H1 (cell line): Measurements from ENCODE around the gene THOC5. TPM values are rescaled to one million over a fixed set of nuclear protein-coding genes. Genes with fewer than 3 reads are reported as not detected.

Experiments
- CTCF ChIA-PET: fragments of 300-600 bp; sonication (Branson Sonifier 250); formaldehyde crosslinking; loops from one replicate; lab custom pipeline; 2021; ENCODE audit not compliant: partially characterized antibody; lab: Charles Lee
- POLR2A ChIA-PET: fragments of 300-600 bp; sonication (Branson Sonifier 250); formaldehyde crosslinking; loops from one replicate; lab custom pipeline; 2021; ENCODE audit warnings: inconsistent platforms; ENCODE audit not compliant: partially characterized antibody; lab: Charles Lee
- DNase-seq, 2 experiments: peaks; one replicate each; pipeline versions ENCODE4 v3.0.0 to v3.0.0-alpha.2; 2010 to 2022; ENCODE audit warnings: low spot score in 2 of 2, low read depth in 1 of 2, mixed read lengths in 1 of 2
- FAIRE-seq: peaks from 2 replicates; lab custom pipeline; 2011; peaks lifted over from hg19 to GRCh38; lab: Jason Lieb, UNC
- H2AFZ ChIP-seq: 2 replicates; pipeline ENCODE4 v1.8.1; 2012; ENCODE audit warnings: low read length, inconsistent platforms
- H2AK5ac ChIP-seq: 2 replicates; pipeline ENCODE4 v1.6.1; 2013; ENCODE audit warnings: low read depth, low read length
- H2BK120ac ChIP-seq: replicated peaks from 2 replicates; pipeline ENCODE3; 2013; ENCODE audit warnings: low read depth, low read length, inconsistent platforms
- H2BK12ac ChIP-seq: 2 replicates; pipeline ENCODE4 v1.6.1; 2013; ENCODE audit warnings: low read depth, low read length
- H2BK15ac ChIP-seq: 2 replicates; pipeline ENCODE4 v1.6.1; 2013; ENCODE audit warnings: low read length
- H2BK20ac ChIP-seq: 2 replicates; pipeline ENCODE4 v1.6.1; 2013; ENCODE audit warnings: low read length
- H2BK5ac ChIP-seq: 2 replicates; pipeline ENCODE4 v1.6.1; 2013; ENCODE audit warnings: low read depth, low read length
- H3K14ac ChIP-seq: 2 replicates; pipeline ENCODE4 v1.6.1; 2013; ENCODE audit warnings: inconsistent platforms; ENCODE audit not compliant: insufficient read length
- H3K18ac ChIP-seq: 2 replicates; pipeline ENCODE4 v1.6.1; 2013; ENCODE audit warnings: low read length; ENCODE audit errors: extremely low read depth
- H3K23ac ChIP-seq: 2 replicates; pipeline ENCODE4 v1.6.1; 2013; ENCODE audit warnings: inconsistent platforms; ENCODE audit not compliant: insufficient read length
- H3K23me2 ChIP-seq: 2 replicates; pipeline ENCODE4 v1.6.1; 2013; ENCODE audit warnings: low read depth, low read length
- H3K27ac ChIP-seq: 2 replicates; pipeline ENCODE4 v1.6.1; 2011; ENCODE audit warnings: low read depth, low read length, inconsistent platforms
- H3K27me3 ChIP-seq, 4 experiments: replicated peaks in 1 of 4; 1 replicate in 1 of 4; 2 replicates in 3 of 4; pipeline versions ENCODE4 v1.6.1 to v1.8.1; 2011 to 2013; ENCODE audit warnings: low read length in 3 of 4, mild to moderate bottlenecking in 3 of 4, inconsistent platforms in 2 of 4, mixed read lengths in 2 of 4, moderate library complexity in 1 of 4; ENCODE audit not compliant: control insufficient read depth in 3 of 4, insufficient read depth in 3 of 4; ENCODE audit errors: extremely low read depth in 1 of 4
- H3K36me3 ChIP-seq, 4 experiments: 2 replicates each; pipeline versions ENCODE4 v1.6.1 to v1.8.1; 2011 to 2013; ENCODE audit warnings: mild to moderate bottlenecking in 4 of 4, low read length in 3 of 4, moderate library complexity in 2 of 4, control low read depth in 1 of 4, inconsistent platforms in 1 of 4; ENCODE audit not compliant: insufficient read depth in 4 of 4, control insufficient read depth in 2 of 4
- H3K4ac ChIP-seq: replicated peaks from 2 replicates; pipeline ENCODE3; 2013; ENCODE audit warnings: low read length, low read depth, mixed read lengths, inconsistent platforms; ENCODE audit not compliant: insufficient read length
- H3K4me1 ChIP-seq, 4 experiments: replicated peaks in 1 of 4; 1 replicate in 1 of 4; 2 replicates in 3 of 4; pipeline versions ENCODE4 v1.6.1 to v1.8.1; 2011 to 2013; ENCODE audit warnings: low read length in 3 of 4, inconsistent platforms in 2 of 4, mixed read lengths in 1 of 4; ENCODE audit not compliant: insufficient read depth in 4 of 4, control insufficient read depth in 3 of 4
- H3K4me2 ChIP-seq, 2 experiments: 2 replicates each; pipeline versions ENCODE4 v1.6.1 to v1.8.1; 2011 to 2013; ENCODE audit warnings: low read depth in 2 of 2, low read length in 2 of 2, control low read depth in 1 of 2, inconsistent platforms in 1 of 2, mild to moderate bottlenecking in 1 of 2; ENCODE audit not compliant: insufficient read depth in 1 of 2
- H3K4me3 ChIP-seq, 4 experiments: fragments of 200-600, 300-600 bp in 1 of 4; sonication (generic), shearing (Covaris generic), sonication (Bioruptor Twin) in 1 of 4; 2 replicates each; pipeline versions ENCODE4 v1.5.1 to v1.8.1; 2011 to 2016; ENCODE audit warnings: low read length in 4 of 4, low read depth in 3 of 4, control low read depth in 2 of 4, inconsistent platforms in 2 of 4, mild to moderate bottlenecking in 2 of 4, mixed read lengths in 1 of 4, moderate library complexity in 1 of 4; ENCODE audit not compliant: insufficient read depth in 2 of 4; ENCODE audit errors: extremely low read depth in 1 of 4
- H3K56ac ChIP-seq: replicated peaks from 2 replicates; pipeline ENCODE3; 2013; ENCODE audit warnings: low read depth, mild to moderate bottlenecking, mixed read lengths, low read length, inconsistent platforms; ENCODE audit not compliant: insufficient read length
- H3K79me1 ChIP-seq: 2 replicates; pipeline ENCODE4 v1.6.1; 2013; ENCODE audit warnings: low read depth, low read length, control low read depth
- H3K79me2 ChIP-seq, 2 experiments: 2 replicates each; pipeline versions ENCODE4 v1.6.1 to v1.8.1; 2012 to 2013; ENCODE audit warnings: low read length in 2 of 2, mild to moderate bottlenecking in 2 of 2, inconsistent platforms in 1 of 2; ENCODE audit not compliant: insufficient read depth in 2 of 2, control insufficient read depth in 1 of 2
- H3K9ac ChIP-seq, 4 experiments: replicated peaks in 1 of 4; 1 replicate in 1 of 4; 2 replicates in 3 of 4; pipeline versions ENCODE4 v1.6.1 to v1.8.1; 2011 to 2013; ENCODE audit warnings: low read depth in 3 of 4, low read length in 3 of 4, control low read depth in 2 of 4, mild to moderate bottlenecking in 2 of 4, moderate library complexity in 2 of 4, inconsistent platforms in 1 of 4; ENCODE audit errors: extremely low read depth in 1 of 4
- H3K9me3 ChIP-seq, 2 experiments: 2 replicates each; pipeline versions ENCODE4 v1.6.1 to v1.8.1; 2012 to 2013; ENCODE audit warnings: mild to moderate bottlenecking in 2 of 2, moderate library complexity in 2 of 2, control low read depth in 1 of 2, inconsistent platforms in 1 of 2, low read depth in 1 of 2, low read length in 1 of 2, mixed read lengths in 1 of 2; ENCODE audit not compliant: insufficient read depth in 2 of 2
- H4K20me1 ChIP-seq, 2 experiments: replicated peaks in 1 of 2; 2 replicates each; pipeline versions ENCODE3 to v1.8.1; 2011 to 2013; ENCODE audit warnings: inconsistent platforms in 2 of 2, low read length in 2 of 2, mild to moderate bottlenecking in 1 of 2; ENCODE audit not compliant: insufficient read depth in 2 of 2, control insufficient read depth in 1 of 2
- H4K5ac ChIP-seq: 2 replicates; pipeline ENCODE4 v1.6.1; 2013; ENCODE audit warnings: low read length, low read depth, mixed read lengths, inconsistent platforms; ENCODE audit not compliant: insufficient read length
- H4K8ac ChIP-seq: 2 replicates; pipeline ENCODE4 v1.8.0; 2013; ENCODE audit warnings: mild to moderate bottlenecking, moderate library complexity, low read length, inconsistent platforms; ENCODE audit not compliant: insufficient read depth; ENCODE audit errors: extremely low read depth
- H4K91ac ChIP-seq: replicated peaks from 2 replicates; pipeline ENCODE3; 2013; ENCODE audit warnings: low read length, mixed read lengths, inconsistent platforms; ENCODE audit not compliant: insufficient read length
- BACH1 ChIP-seq: IDR thresholded peaks from 2 replicates; pipeline ENCODE4 v1.6.1; 2012; ENCODE audit warnings: low read length, improper control_type of control experiment
- CEBPB ChIP-seq: IDR thresholded peaks from 2 replicates; pipeline ENCODE4 v1.6.1; 2012; ENCODE audit warnings: low read depth, low read length
- CHD2 ChIP-seq: IDR thresholded peaks from 2 replicates; pipeline ENCODE4 v1.6.1; 2012; ENCODE audit warnings: low read length, improper control_type of control experiment
- CREB1 ChIP-seq: IDR thresholded peaks from 2 replicates; pipeline ENCODE4 v1.6.1; 2012; ENCODE audit warnings: inconsistent platforms
- E2F6 ChIP-seq: IDR thresholded peaks from 2 replicates; pipeline ENCODE4 v1.6.1; 2012; ENCODE audit warnings: inconsistent platforms
- NRF1 ChIP-seq: IDR thresholded peaks from 2 replicates; pipeline ENCODE4 v1.6.1; 2011; ENCODE audit warnings: mild to moderate bottlenecking, low read depth, low read length, improper control_type of control experiment
- PHF8 ChIP-seq: fragments of 200-600 bp; sonication (generic); conservative IDR thresholded peaks from 2 replicates; pipeline ENCODE4 v1.7.1; 2012; ENCODE audit warnings: low read depth, mild to moderate bottlenecking, inconsistent platforms, low read length, moderate library complexity
- RAD21 ChIP-seq, 2 experiments: IDR thresholded peaks in 1 of 2; conservative IDR thresholded peaks in 1 of 2; 2 replicates each; pipeline ENCODE4 v1.6.1; 2011; ENCODE audit warnings: low read depth in 2 of 2, low read length in 2 of 2, improper control_type of control experiment in 1 of 2, inconsistent platforms in 1 of 2, mild to moderate bottlenecking in 1 of 2, moderate library complexity in 1 of 2
- RXRA ChIP-seq: IDR thresholded peaks from 2 replicates; pipeline ENCODE4 v1.6.1; 2011; ENCODE audit warnings: low read depth, mild to moderate bottlenecking, low read length, moderate library complexity; ENCODE audit not compliant: insufficient read depth
- SAP30 ChIP-seq: fragments of 300-600 bp; sonication (generic); IDR thresholded peaks from 2 replicates; pipeline ENCODE4 v1.7.1; 2012; ENCODE audit warnings: low read length, moderate library complexity, mild to moderate bottlenecking, inconsistent platforms; ENCODE audit not compliant: insufficient read depth, insufficient replicate concordance
- SIX5 ChIP-seq: IDR thresholded peaks from 2 replicates; pipeline ENCODE4 v1.6.1; 2011; ENCODE audit warnings: mild to moderate bottlenecking, low read depth, low read length
- WGBS, 2 experiments: shearing (Covaris generic) in 1 of 2; methylation state at CpG; one replicate each; pipeline versions ENCODE4 v1.1.6 to v1.1.7; 2013 to 2015; ENCODE audit warnings: low lambda C conversion rate in 2 of 2, mixed read lengths in 2 of 2, inconsistent platforms in 1 of 2, low coverage in 1 of 2, missing lambda C conversion rate in 1 of 2; ENCODE audit not compliant: insufficient replicate concordance in 2 of 2, insufficient coverage in 1 of 2, insufficient read length in 1 of 2; ENCODE audit errors: extremely low coverage in 1 of 2, missing lambda C conversion rate in 1 of 2; 5-methylcytosine and 5-hydroxymethylcytosine counted together
- polyA plus RNA-seq, 7 experiments: library from polyadenylated mRNA; depleted of rRNA in 3 of 7; stranded (reverse) in 5 of 7; unstranded in 2 of 7; fragments of >200 nt in 5 of 7; fragments of 200-250 nt in 2 of 7; gene quantifications; 1 replicate in 5 of 7; 2 replicates in 1 of 7; 4 replicates in 1 of 7; pipeline versions ENCODE4 v1.2.1 to v1.2.3, GENCODE V29; 2011 to 2013; ENCODE audit warnings: missing spikeins in 2 of 7, mixed read lengths in 2 of 7
- total RNA-seq: library from RNA; stranded (reverse); fragmentation: NEBNext Ultra II Directional; extraction: Animal tissue kit (Norgen Biotek cat#: 25700); gene quantifications from 2 replicates; pipeline ENCODE4 v1.2.1, GENCODE V29; 2021
- TF ChIP-seq, protein P1 (sequence below): IDR thresholded peaks from 2 replicates; pipeline ENCODE4 v1.6.1; 2011; ENCODE audit warnings: low read length, improper control_type of control experiment

THOC5 gene
- total and polyA plus RNA-seq, 2 of the 8 experiments (the other 6 are each of a cell fraction or from before 2014, with no cell fraction given), result 27.7 to 65.7 TPM

GRCh38 chr22:29512031-29512430 is 41.5 kb downstream of the THOC5 start:
- no peak overlapping the region for H2BK120ac ChIP-seq
- H4K91ac ChIP-seq, result no peak overlapping the region
- no peak overlapping the region for H2BK20ac ChIP-seq
- no peak overlapping the region for H3K23ac ChIP-seq
- H3K27ac ChIP-seq, result no peak overlapping the region
- no peak overlapping the region for H3K4me2 ChIP-seq
- no peaks in the 10 kb centered on the region for H3K27me3 ChIP-seq
- no peak overlapping the region for H3K18ac ChIP-seq
- no peak overlapping the region for H3K14ac ChIP-seq
- WGBS, 2 experiments, result 94% methylated on average over 3 of the region's 4 CpGs; no CpG with 5 or more reads in 1 of the 2 experiments
- POLR2A ChIA-PET, result interaction anchor here (1.5 to 1.9 kb wide), 3 partner anchors 8 to 41 kb away, joined by 5 to 6 read pairs (median 5); partner anchors contain the start of gene THOC5
- no peak overlapping the region for H3K4me3 ChIP-seq
- no peak overlapping the region for H2AFZ ChIP-seq
- FAIRE-seq (no peak), DNase-seq (no peak)
- H2AK5ac ChIP-seq, result no peak overlapping the region
- no peak overlapping the region for H3K4ac ChIP-seq
- no peak overlapping the region for H2BK12ac ChIP-seq
- H3K79me1 ChIP-seq, result no peaks in the 10 kb centered on the region
- no peaks in the 10 kb centered on the region for H3K79me2 ChIP-seq
- no peak overlapping the region for H2BK5ac ChIP-seq
- no peaks in the 10 kb centered on the region for H3K9me3 ChIP-seq
- H3K4me1 ChIP-seq, result no peaks in the 10 kb centered on the region
- H3K36me3 ChIP-seq, result peaks cover 21 to 67% (median 45%) of the 10 kb centered on the region in 4 experiments
- no peak overlapping the region for H4K5ac ChIP-seq
- no peak overlapping the region; the same call in 1 of the 2 replicates for H4K8ac ChIP-seq
- no peaks in the 10 kb centered on the region for H3K23me2 ChIP-seq
- no peak overlapping the region for H3K9ac ChIP-seq
- H4K20me1 ChIP-seq, result peaks cover 0 to 9% of the 10 kb centered on the region in 2 experiments
- CTCF ChIA-PET, result interaction anchor here (1.0 to 5.5 kb wide), 4 partner anchors 12 to 117 kb away, joined by 3 to 33 read pairs (median 9); no protein-coding TSS in a partner anchor
- H2BK15ac ChIP-seq, result no peak overlapping the region
- H3K56ac ChIP-seq, result no peak overlapping the region
- TF ChIP-seq SAP30, result no peak
- no peak for TF ChIP-seq NRF1
- TF ChIP-seq RAD21 (IDR thresholded peaks at IDR 0.05 in 1 of 2, conservative IDR thresholded peaks at IDR 0.05 in 1 of 2; ENCODE audit: low read depth in 2 of 2, low read length in 2 of 2), result no peak
- TF ChIP-seq CREB1, result no peak
- TF ChIP-seq, protein P1, sequence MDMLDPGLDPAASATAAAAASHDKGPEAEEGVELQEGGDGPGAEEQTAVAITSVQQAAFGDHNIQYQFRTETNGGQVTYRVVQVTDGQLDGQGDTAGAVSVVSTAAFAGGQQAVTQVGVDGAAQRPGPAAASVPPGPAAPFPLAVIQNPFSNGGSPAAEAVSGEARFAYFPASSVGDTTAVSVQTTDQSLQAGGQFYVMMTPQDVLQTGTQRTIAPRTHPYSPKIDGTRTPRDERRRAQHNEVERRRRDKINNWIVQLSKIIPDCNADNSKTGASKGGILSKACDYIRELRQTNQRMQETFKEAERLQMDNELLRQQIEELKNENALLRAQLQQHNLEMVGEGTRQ, result no peak
- TF ChIP-seq BACH1, result no peak
- TF ChIP-seq E2F6, result no peak
- TF ChIP-seq RXRA, result no peak
- no peak for TF ChIP-seq CHD2
- no peak for TF ChIP-seq CEBPB
- TF ChIP-seq SIX5, result no peak
- no peak for TF ChIP-seq PHF8
